Caco-2 (cell line): ENCODE data around the gene ABCC12. TPM values are rescaled to one million over a fixed set of nuclear protein-coding genes. Genes with fewer than 3 reads are reported as not detected.

Experiments used
- BruUV-seq: library from RNA; stranded (reverse); fragments of 400-500 nt; replicated peaks from 2 replicates; lab custom pipeline; 2021; lab: Mats Ljungman, UMichigan
- CTCF ChIA-PET: fragments of 300-600 bp; sonication (Branson Sonifier 250); formaldehyde crosslinking; loops from one replicate; lab custom pipeline; 2022; ENCODE audit warnings: antibody characterized with exemption; lab: Charles Lee
- POLR2A ChIA-PET: fragments of 300-600 bp; sonication (Branson Sonifier 250); formaldehyde crosslinking; loops from one replicate; lab custom pipeline; 2022; ENCODE audit warnings: antibody characterized with exemption; lab: Charles Lee
- DNase-seq, 2 experiments: peaks; one replicate each; pipeline versions ENCODE4 v3.0.0 to v3.0.0-alpha.2; 2020 to 2022
- H3K27me3 ChIP-seq: replicated peaks from 2 replicates; pipeline ENCODE4 v1.6.0; 2011; ENCODE audit warnings: low read length; ENCODE audit not compliant: control insufficient read depth, insufficient read depth
- H3K36me3 ChIP-seq: 2 replicates; pipeline ENCODE4 v1.5.1; 2011; ENCODE audit warnings: low read length; ENCODE audit not compliant: control insufficient read depth, insufficient read depth
- H3K4me1 ChIP-seq: fragments of 250-450 bp; sonication (Bioruptor Pico); 2 replicates; pipeline ENCODE4 v1.5.1; 2020; ENCODE audit warnings: mild to moderate bottlenecking
- H3K4me3 ChIP-seq: 2 replicates; pipeline ENCODE4 v1.5.1; 2011; ENCODE audit warnings: low read depth, mild to moderate bottlenecking, control low read depth, low read length
- H3K9me3 ChIP-seq: fragments of 250-450 bp; sonication (Bioruptor Pico); 2 replicates; pipeline ENCODE4 v1.5.1; 2020; ENCODE audit warnings: mild to moderate bottlenecking, moderate library complexity
- H3K27ac Mint-ChIP-seq: one replicate; pipeline ENCODE4 v1.8.0; 2022; ENCODE audit warnings: mixed read lengths; ENCODE audit not compliant: unreplicated experiment
- H3K27me3 Mint-ChIP-seq: one replicate; pipeline ENCODE4 v1.8.0; 2022; ENCODE audit warnings: mixed read lengths; ENCODE audit not compliant: insufficient read depth, unreplicated experiment
- H3K36me3 Mint-ChIP-seq: one replicate; pipeline ENCODE4 v1.8.0; 2022; ENCODE audit warnings: mild to moderate bottlenecking, mixed read lengths; ENCODE audit not compliant: insufficient read depth, unreplicated experiment
- H3K4me1 Mint-ChIP-seq: one replicate; pipeline ENCODE4 v1.8.0; 2022; ENCODE audit warnings: low read depth, mixed read lengths; ENCODE audit not compliant: unreplicated experiment
- H3K4me3 Mint-ChIP-seq: one replicate; pipeline ENCODE4 v1.8.0; 2022; ENCODE audit warnings: mild to moderate bottlenecking, moderate library complexity, mixed read lengths; ENCODE audit not compliant: unreplicated experiment
- H3K9me3 Mint-ChIP-seq: one replicate; pipeline ENCODE4 v1.8.0; 2022; ENCODE audit warnings: mixed read lengths; ENCODE audit not compliant: unreplicated experiment
- intact Hi-C: fragments of 100-400 bp; cut with micrococcal nuclease; formaldehyde crosslinking; loops from one replicate; pipeline ENCODE4 v1.10.0; 2022; ENCODE audit not compliant: unreplicated experiment
- total RNA-seq: library from RNA; stranded (reverse); gene quantifications from 2 replicates; pipeline ENCODE4 v1.2.3, GENCODE V29; 2022
- TF ChIP-seq, protein P1 (sequence below), 2 experiments: fragments of 200-600 bp in 1 of 2; IDR thresholded peaks; 1 replicate in 1 of 2; 2 replicates in 1 of 2; pipeline versions ENCODE4 v1.5.1 to v1.8.0; 2011 to 2022; ENCODE audit warnings: antibody characterized with exemption in 1 of 2, control low read depth in 1 of 2, inconsistent platforms in 1 of 2, low read depth in 1 of 2, low read length in 1 of 2, mild to moderate bottlenecking in 1 of 2, moderate library complexity in 1 of 2; ENCODE audit not compliant: insufficient read depth in 1 of 2, severe bottlenecking in 1 of 2, unreplicated experiment in 1 of 2

Gene ABCC12
- total RNA-seq, 1 experiment from 2014 or later, result not detected

DNA sequence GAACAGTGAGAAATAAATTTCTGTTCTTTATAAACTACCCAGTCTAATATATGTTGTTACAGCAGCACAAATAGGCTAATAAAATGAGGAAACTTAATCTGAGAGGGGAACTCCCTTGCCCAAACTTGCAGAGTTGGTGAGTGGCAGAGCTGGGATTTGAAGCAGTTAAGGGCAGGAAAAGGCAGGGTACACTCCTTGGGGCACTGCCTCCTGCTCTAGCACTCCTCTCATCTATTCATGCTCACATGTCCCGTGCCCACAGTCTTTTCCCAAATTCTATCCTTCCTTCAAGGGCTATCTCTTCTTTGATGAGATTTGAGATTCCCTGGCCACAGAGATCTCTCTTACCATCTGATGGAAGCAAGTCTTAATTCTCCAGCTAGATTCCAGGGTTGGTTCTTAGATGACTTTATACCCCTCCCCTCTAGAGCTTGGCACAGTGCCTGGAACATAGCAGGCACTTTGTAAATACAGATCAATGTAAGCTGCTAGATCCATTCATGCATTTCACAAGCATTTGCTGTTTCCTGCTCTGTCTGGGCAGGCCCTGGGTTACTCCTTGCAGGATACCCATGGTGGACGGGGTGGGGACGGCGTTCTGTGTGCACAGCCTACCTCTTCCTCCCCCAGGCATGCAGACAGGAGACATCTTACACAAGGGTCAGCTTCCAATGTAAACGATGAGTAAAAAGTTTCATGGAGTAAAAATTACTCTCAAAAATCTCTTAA lies 39.2 kb upstream of the ABCC12 start:
- H3K27ac Mint-ChIP-seq, result no peak overlapping the region
- TF ChIP-seq, protein P1, sequence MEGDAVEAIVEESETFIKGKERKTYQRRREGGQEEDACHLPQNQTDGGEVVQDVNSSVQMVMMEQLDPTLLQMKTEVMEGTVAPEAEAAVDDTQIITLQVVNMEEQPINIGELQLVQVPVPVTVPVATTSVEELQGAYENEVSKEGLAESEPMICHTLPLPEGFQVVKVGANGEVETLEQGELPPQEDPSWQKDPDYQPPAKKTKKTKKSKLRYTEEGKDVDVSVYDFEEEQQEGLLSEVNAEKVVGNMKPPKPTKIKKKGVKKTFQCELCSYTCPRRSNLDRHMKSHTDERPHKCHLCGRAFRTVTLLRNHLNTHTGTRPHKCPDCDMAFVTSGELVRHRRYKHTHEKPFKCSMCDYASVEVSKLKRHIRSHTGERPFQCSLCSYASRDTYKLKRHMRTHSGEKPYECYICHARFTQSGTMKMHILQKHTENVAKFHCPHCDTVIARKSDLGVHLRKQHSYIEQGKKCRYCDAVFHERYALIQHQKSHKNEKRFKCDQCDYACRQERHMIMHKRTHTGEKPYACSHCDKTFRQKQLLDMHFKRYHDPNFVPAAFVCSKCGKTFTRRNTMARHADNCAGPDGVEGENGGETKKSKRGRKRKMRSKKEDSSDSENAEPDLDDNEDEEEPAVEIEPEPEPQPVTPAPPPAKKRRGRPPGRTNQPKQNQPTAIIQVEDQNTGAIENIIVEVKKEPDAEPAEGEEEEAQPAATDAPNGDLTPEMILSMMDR (IDR thresholded peaks at IDR 0.05; ENCODE audit: insufficient read depth in 1 of 2, low read depth in 1 of 2, low read length in 1 of 2, severe bottlenecking in 1 of 2, unreplicated experiment in 1 of 2), result no peak
- CTCF ChIA-PET, result no interaction called here
- intact Hi-C loops, result no loop called here
- H3K27me3 Mint-ChIP-seq, result no peaks in the 10 kb centered on the region
- Histone ChIP-seq H3K36me3 (no peaks in the 10 kb centered on the region), H3K4me3 (no peak overlapping the region), H3K27me3 (no peaks in the 10 kb centered on the region), H3K9me3 (no peaks in the 10 kb centered on the region), H3K4me1 (no peaks in the 10 kb centered on the region)
- H3K4me3 Mint-ChIP-seq, result no peak overlapping the region
- H3K9me3 Mint-ChIP-seq, result no peaks in the 10 kb centered on the region
- no TSS peak for BruUV-seq
- no peak for DNase-seq
- H3K4me1 Mint-ChIP-seq, result no peaks in the 10 kb centered on the region
- POLR2A ChIA-PET, result no interaction called here
- H3K36me3 Mint-ChIP-seq, result no peaks in the 10 kb centered on the region

DNA sequence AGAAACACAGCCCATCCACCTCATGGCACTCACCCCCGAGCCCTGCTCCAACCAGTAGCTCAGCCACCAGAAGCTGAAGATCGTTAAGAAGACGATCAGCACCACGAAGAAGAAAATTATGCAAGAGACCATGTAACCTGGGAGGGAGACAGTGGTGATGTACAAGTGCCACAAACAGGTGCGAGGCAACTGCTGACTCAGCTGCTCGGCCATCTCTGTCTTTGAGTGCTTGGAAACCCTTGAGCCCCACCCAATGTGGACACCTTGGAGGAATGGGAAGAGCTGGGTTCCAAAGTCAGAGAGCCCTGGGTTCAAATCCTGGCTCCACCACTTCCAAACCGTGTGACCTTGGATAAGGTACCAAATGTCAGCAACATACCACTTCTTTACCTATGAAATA lies 38.1 kb upstream of the ABCC12 start:
- POLR2A ChIA-PET, result no interaction called here
- DNase-seq, result no peak
- Mint-ChIP-seq H3K27ac (no peak overlapping the region), H3K36me3 (no peaks in the 10 kb centered on the region), H3K9me3 (no peaks in the 10 kb centered on the region), H3K4me1 (no peaks in the 10 kb centered on the region), H3K27me3 (no peaks in the 10 kb centered on the region), H3K4me3 (no peak overlapping the region)
- no peaks in the 10 kb centered on the region for H3K36me3 ChIP-seq
- no peak overlapping the region for H3K4me3 ChIP-seq
- H3K9me3 ChIP-seq, result no peaks in the 10 kb centered on the region
- intact Hi-C loops, result no loop called here
- no peaks in the 10 kb centered on the region for H3K4me1 ChIP-seq
- no TSS peak for BruUV-seq
- TF ChIP-seq, protein P1 (IDR thresholded peaks at IDR 0.05; ENCODE audit: insufficient read depth in 1 of 2, low read depth in 1 of 2, low read length in 1 of 2, severe bottlenecking in 1 of 2, unreplicated experiment in 1 of 2), result no peak
- H3K27me3 ChIP-seq, result no peaks in the 10 kb centered on the region
- CTCF ChIA-PET, result interaction anchor here (0.9 kb wide), 1 partner anchor 37 kb away, joined by 3 read pairs; no protein-coding TSS in a partner anchor

GRCh38 chr16:48188449-48189102 lies 32.8 kb upstream of the ABCC12 start:
- peaks cover 4% of the 10 kb centered on the region for H3K27me3 Mint-ChIP-seq
- H3K4me3 Mint-ChIP-seq, result no peak overlapping the region
- no TSS peak for BruUV-seq
- no peak overlapping the region for H3K27ac Mint-ChIP-seq
- intact Hi-C loops, result no loop called here
- POLR2A ChIA-PET, result no interaction called here
- H3K27me3 ChIP-seq, result no peaks in the 10 kb centered on the region
- peaks cover 8% of the 10 kb centered on the region for H3K4me1 Mint-ChIP-seq
- no peaks in the 10 kb centered on the region for H3K9me3 Mint-ChIP-seq
- H3K36me3 ChIP-seq, result no peaks in the 10 kb centered on the region
- H3K36me3 Mint-ChIP-seq, result no peaks in the 10 kb centered on the region
- DNase-seq, result no peak
- H3K9me3 ChIP-seq, result no peaks in the 10 kb centered on the region
- H3K4me1 ChIP-seq, result no peaks in the 10 kb centered on the region
- CTCF ChIA-PET, result no interaction called here
- TF ChIP-seq, protein P1 (IDR thresholded peaks at IDR 0.05; ENCODE audit: insufficient read depth in 1 of 2, low read depth in 1 of 2, low read length in 1 of 2, severe bottlenecking in 1 of 2, unreplicated experiment in 1 of 2), result no peak
- H3K4me3 ChIP-seq, result no peak overlapping the region
